HG02938 (cell line): ENCODE measurements around the gene MNAT1.
"Not testable (repeated sequence)": the region's sequence is repeated elsewhere in the genome, so short reads cannot be mapped to it uniquely, and the experiment has no call there.

Experiments
- ATAC-seq: cut with Tn5 transposase; IDR thresholded peaks from one replicate; pipeline ENCODE4 v1.9.1; 2021; ENCODE audit warnings: mild to moderate bottlenecking, moderate library complexity; ENCODE audit not compliant: unreplicated experiment

Gene MNAT1

DNA sequence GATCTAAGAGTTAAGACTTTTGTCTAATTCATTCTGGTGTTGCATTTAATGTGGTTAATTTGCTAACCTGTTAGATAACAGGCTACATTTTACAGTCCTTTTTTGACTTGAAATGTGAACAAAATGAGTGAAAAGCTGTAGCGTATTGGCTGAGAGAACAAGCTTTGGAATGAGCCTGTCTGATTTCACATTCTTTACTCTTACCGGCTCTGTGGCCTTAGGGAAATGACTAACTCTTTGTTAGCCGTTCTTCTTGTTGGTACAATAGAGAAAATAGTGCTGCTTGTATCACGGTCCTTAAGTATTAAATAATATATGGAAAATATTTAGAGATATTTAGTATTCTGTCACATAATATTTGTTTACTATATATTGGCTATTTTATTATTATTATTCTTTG lies 1.9 kb downstream of the MNAT1 start:
- ATAC-seq, result no peak

DNA sequence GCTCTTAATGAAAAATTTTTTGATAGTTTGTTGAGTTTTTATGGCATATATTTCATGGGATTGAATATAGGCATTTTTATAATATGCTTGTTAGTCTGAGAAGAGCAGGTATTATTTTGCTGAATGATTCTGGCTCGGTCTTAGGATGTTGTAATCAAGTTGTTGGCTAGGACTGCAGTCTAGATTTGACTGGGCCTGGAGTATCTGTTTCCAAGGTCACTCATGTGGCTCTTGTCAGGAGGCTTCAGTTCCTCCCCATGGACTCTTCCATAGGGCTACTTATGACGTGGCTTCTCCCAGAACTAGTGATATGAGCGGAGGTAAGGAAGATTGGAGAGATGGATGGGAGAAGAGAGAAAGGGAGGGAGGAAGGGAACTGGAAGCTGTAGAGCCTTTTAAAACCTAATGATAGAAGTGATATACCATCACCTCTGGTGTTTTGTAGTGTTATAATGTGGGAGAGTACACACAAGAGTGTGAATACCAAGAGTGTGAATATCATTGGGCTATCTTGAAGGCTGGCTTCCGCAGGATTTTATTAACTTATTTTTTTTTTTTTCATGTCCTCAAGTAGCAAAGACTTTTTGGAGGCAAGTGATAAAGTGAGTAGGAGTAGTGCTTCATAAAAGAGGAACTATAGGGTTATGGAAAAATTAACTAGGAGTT lies 4.4 kb downstream of the MNAT1 start:
- no peak for ATAC-seq

DNA sequence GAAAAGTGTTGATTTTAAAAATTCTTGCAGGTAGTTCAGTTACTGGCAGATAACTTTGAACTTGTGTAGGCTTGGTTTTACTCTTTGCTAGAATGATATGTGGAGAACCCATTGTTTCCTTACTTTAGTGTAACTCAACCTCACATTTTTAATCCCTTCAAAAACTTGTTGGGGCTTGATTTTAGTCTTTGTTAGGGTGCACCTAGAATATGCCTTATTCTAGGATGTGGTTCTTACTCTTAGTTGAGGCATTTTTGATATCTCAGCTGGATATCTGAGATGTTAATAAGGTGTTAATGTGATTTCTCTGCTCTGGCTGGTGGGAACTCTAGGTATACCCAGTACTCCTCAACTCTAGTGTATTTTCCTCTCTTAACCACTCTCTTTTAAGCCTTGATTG lies 10.0 kb downstream of the MNAT1 start:
- no peak for ATAC-seq

- ATAC-seq, result peak; percentile 98
These were observed 18.9 kb downstream of the MNAT1 start for GRCh38 chr14:60753264-60754119.

- ATAC-seq, result no peak
These were observed 22.3 kb downstream of the MNAT1 start for GRCh38 chr14:60756847-60757246.

DNA sequence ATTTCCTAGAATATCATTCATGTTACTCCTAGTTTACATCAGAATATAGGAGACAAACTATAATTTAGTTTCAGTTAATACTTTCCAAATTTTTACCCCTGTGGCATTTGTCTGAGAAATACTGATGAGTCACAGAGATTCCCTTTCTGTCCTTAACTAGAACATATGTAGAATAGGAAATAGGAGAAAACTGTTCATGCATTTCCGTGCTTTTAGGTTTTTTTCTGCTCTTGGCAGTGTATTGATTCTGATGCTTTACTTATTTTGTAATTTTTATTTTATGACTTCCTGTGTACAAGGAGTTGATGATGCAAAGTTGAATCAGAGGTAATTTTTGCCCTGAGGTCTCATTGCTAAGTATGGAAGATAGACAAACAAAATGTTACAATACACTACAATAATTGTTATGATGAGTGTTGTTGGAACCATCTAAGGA lies 23.0 kb downstream of the MNAT1 start:
- ATAC-seq, result no peak

- peak; percentile 55 for ATAC-seq
These were observed 24.3 kb downstream of the MNAT1 start for GRCh38 chr14:60758885-60759284.

DNA sequence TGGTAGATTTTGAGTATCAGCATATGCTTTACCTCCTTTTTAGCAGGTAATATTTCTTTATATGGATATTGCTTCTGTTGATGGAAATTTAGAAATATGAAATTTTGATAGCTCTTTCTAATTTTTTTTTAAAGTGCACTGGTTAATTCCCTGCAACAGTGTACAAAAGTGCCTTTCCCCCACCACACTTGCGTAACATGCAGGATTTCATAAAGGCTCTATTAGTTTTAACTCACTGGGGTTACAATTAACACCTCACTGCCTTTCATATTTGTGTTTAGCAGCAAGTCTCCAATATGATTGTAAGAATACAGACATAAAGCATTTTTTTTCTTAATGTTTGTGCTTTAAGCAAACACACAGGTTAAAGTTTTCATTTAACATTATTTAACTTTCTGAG lies 25.6 kb downstream of the MNAT1 start:
- no peak for ATAC-seq

DNA sequence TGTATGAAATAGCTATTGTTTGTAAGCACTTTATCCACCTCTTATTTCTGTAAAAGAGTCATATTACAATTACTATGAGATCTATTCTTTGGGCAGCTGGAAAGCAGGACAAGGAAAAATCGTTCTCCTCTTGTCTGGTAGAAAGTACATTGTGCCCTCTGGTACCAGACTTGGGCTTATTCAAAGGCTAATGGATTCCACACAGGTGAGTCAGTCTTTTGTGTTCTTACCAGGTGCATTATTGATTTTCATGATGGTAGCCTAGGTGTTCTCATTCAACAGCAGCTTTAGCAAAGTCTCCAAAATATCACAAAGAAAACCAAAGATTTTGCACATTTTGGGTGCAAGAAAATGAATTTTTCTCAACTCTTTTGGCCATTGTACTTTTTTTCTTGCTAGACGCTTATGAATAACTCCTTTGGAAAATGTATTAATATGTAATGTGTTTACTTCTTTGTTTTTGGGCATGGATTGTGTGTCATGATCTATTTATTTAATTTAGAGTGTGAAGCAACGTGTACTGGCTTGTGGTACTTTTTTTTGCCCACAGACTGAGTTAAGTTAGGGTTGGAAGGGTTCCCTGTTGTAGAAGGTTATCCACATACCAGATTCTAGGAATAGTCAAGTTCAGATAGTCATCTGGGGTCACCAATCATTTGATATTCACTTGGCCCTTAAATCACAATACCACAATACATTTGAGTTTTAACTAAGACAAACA lies 26.2 kb downstream of the MNAT1 start:
- no peak for ATAC-seq

DNA sequence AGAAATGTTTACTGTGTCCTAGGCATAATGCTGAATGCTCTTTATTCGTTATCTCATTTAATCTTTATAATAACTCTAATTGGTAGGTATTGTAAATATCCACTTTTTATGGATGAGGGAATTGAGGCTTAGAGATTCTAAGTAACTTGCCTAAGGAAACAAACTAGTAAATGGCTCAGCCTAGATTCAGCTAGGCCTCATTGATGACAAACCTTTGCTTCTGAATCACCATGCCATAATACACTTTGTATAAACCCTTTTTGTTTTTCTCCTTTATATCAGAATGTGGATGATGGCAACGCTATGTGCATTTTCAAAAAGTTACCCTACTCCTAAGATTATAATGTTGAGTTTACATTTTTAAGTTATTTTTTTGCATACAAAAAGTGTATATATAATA lies 34.0 kb downstream of the MNAT1 start:
- no peak for ATAC-seq

- no peak for ATAC-seq
These were observed 36.6 kb downstream of the MNAT1 start for GRCh38 chr14:60771117-60771516.

DNA sequence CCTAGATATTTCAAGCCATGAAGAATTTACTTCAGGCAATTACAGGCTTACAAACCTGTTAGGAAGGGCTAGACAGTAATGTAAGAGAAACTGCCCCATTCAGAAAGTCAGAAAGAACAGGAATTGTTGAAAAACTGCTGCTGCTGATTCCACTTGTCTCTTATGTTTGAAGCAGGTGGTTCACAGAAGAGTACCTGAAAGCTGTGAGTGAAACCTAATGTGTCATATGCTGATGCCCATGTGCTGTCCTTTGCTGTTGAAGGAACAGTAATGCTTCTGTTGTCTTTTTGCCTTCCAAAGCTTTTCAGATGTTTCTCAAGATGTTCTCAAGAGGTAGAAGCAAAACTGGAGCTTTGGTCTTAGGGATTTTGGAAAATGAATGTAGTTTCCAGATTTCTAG lies 39.0 kb downstream of the MNAT1 start:
- no peak for ATAC-seq

DNA sequence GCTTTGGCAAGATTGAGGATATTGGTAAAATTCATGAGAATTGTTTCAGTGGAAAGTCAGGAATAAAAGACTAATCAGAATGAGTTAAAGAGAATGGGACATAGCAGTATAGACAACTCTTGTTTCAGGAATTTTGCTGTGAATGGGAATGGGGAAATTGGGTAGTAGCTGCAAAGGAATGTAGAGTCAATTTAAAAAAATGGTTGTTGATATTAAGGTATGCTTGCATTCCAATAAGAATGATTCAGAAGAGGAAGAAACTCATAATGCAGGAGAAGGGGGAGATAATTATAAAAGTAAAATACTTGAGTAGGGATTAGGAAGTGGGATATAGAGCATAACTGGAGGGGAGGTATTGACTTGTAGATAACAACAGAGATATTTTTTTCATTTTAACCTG lies 40.7 kb downstream of the MNAT1 start:
- no peak for ATAC-seq

DNA sequence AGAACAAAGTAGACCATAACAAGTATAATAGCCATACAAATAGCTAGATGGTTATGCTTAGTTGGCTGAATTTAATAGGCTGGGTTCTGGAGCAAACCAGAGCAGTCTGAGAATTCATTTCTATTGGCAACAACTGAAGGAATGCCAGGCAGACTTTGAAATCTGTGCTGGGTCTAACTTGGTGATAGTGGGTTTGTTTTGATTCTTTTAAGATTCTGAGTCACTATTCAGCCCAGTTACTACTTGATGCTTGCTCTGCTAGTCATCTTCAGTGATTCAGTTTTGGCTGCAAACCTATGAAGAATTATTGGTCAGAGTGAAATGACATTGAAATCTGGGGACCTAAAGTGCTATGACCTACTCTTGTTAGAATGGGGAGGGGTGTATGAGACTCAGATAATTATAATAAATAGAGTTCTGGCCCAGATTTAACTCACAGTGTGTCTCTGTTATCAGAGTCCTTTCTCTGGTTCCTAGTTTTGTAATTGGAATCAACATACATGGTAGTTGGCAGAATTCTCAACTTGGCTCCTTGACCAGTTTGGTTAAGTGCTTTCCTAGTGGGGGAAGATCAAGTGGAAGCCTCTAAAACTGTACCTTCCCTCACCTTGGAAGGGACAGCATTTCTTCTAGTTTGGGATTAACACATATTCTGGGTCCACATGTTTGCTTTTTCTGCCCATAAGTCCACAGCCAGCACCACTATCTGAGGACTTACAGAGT lies 43.5 kb downstream of the MNAT1 start:
- no peak for ATAC-seq

DNA sequence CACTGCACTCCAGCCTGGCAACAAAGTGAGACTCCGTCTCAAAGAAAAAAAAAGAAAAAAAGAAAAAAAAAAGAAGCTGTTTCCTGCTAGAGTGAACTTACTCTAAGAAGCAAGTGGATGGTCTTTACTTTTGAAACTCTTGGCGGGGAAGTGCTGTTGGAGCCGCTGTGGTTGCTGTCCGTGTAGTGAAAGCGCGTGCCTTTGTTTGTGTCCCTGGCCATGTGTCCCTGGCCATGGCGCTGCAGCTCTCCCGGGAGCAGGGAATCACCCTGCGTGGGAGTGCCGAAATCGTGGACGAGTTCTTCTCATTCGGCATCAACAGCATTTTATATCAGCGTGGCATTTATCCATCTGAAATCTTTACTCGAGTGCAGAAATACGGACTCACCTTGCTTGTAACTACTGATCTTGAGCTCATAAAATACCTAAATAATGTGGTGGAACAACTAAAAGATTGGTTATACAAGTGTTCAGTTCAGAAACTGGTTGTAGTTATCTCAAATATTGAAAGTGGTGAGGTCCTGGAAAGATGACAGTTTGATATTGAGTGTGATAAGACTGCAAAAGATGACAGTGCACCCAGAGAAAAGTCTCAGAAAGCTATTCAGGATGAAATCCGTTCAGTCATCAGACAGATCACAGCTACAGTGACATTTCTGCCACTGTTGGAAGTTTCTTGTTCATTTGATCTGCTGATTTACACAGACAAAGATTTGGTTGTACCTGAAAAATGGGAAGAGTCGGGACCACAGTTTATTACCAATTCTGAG lies 45.4 kb downstream of the MNAT1 start:
- not testable (repeated sequence) for ATAC-seq

DNA sequence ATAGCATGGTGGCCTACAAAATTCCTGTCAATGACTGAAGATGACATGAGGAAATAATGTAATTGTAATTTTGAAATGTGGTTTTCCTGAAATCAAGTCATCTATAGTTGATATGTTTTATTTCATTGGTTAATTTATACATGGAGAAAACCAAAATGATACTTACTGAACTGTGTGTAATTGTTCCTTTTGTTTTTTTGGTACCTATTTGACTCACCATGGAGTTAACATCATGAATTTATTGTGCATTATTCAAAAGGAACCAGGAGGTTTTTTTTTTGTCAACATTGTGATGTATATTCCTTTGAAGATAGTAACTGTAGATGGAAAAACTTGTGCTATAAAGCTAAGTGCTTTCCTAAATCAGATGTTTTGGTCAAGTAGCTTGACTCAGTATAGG lies 46.0 kb downstream of the MNAT1 start:
- ATAC-seq, result not testable (repeated sequence)

GRCh38 chr14:60786905-60787304 lies 52.3 kb downstream of the MNAT1 start:
- no peak for ATAC-seq

- no peak for ATAC-seq
These were observed 55.1 kb downstream of the MNAT1 start for GRCh38 chr14:60789656-60790055.

GRCh38 chr14:60790850-60791249 lies 56.3 kb downstream of the MNAT1 start:
- ATAC-seq, result no peak

GRCh38 chr14:60796434-60796833 lies 61.9 kb downstream of the MNAT1 start:
- no peak for ATAC-seq
